GM21825 (cell line): ENCODE data around the gene ARHGAP22.
"Not testable (repeated sequence)": the region's sequence is repeated elsewhere in the genome, so short reads cannot be mapped to it uniquely, and the experiment has no call there.

Source experiments
- ATAC-seq: cut with Tn5 transposase; IDR thresholded peaks from one replicate; pipeline ENCODE4 v1.9.1; 2021; ENCODE audit warnings: mild to moderate bottlenecking, moderate library complexity; ENCODE audit not compliant: unreplicated experiment

ARHGAP22 gene, protein sequence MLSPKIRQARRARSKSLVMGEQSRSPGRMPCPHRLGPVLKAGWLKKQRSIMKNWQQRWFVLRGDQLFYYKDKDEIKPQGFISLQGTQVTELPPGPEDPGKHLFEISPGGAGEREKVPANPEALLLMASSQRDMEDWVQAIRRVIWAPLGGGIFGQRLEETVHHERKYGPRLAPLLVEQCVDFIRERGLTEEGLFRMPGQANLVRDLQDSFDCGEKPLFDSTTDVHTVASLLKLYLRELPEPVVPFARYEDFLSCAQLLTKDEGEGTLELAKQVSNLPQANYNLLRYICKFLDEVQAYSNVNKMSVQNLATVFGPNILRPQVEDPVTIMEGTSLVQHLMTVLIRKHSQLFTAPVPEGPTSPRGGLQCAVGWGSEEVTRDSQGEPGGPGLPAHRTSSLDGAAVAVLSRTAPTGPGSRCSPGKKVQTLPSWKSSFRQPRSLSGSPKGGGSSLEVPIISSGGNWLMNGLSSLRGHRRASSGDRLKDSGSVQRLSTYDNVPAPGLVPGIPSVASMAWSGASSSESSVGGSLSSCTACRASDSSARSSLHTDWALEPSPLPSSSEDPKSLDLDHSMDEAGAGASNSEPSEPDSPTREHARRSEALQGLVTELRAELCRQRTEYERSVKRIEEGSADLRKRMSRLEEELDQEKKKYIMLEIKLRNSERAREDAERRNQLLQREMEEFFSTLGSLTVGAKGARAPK

GRCh38 chr10:48604991-48605508 lies at the start of gene ARHGAP22:
ARHGAP22 (minus strand) TSS chr10:48605073; CDS start chr10:48604796, 277 bp downstream.
- no peak for ATAC-seq

DNA sequence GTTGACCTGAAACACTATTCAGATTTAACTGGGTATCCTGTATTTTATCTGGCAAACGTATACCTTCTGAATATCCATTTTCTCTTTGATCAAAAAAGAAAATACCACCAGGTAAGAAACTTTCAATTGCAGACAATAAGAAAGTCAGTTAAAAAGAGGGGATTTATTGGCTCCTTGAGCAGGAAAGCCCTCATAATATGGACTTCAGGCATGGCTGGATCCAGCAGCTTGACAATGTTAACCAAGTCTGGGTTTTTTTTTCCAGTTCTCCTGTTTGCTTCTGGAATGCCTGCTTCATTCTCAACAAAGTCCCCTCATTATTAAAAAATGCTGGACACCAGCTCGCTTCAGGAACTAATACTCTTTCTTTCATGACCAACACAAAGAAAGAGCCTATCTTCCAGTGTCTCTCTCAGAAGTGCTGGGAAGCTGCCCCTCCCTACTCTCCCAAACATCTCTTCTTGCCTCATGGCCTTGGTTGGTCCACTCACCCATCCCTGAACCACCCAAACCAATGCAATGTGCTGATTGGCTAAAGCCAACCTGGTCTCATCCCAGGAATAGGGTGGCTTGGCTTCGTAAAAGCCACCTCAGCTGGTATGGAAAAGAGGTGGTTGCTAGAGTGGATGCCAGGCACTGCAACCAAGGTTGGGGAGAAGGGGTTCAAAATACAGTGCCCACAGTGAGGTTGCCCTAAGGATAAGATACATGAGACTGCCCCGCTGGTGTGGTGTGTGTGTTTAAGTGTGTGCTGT lies 49.2 kb upstream of the ARHGAP22 start:
- ATAC-seq = no peak

GRCh38 chr10:48653347-48653746 lies 48.5 kb upstream of the ARHGAP22 start:
- no peak for ATAC-seq

DNA sequence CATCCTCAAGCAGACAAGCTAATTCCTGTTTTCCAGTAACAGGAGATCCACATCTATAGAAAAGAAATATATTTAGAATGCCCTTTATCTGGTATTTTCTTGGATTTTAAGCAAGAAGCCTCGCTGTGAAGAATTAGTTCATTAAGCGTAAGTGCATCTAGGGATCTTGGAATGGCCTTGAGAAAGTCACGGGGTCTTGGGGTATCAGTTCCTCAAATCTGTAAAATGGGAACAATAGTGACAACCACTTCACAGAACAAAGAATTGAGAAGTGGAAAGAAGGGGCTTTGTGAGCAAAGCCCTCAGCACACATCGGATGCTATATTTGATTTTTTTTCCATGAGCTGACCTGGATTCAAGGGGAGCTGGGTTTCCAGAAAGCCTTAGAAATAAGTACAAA lies 47.5 kb upstream of the ARHGAP22 start:
- ATAC-seq = no peak

DNA sequence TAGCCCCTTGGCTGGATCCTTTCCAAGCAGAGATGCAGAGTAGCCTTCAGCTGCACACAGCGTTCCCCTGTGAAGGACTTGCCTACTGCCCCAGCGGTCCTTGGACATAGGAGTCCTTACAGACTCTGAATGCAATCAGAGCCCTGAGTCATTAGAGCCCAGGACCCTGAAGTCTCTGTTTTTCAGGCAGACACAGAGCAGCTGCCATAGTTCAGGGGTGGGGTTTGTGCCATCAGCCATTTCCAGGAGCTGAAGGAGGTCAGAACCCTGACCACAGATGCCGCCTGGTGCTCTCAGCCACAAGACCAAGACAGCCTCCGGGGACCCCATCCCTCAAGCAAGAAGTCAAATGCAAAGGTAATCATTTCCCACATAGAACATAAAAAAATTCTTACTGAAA lies 47.0 kb upstream of the ARHGAP22 start:
- ATAC-seq = no peak

GRCh38 chr10:48651293-48651692 lies 46.4 kb upstream of the ARHGAP22 start:
- no peak for ATAC-seq

DNA sequence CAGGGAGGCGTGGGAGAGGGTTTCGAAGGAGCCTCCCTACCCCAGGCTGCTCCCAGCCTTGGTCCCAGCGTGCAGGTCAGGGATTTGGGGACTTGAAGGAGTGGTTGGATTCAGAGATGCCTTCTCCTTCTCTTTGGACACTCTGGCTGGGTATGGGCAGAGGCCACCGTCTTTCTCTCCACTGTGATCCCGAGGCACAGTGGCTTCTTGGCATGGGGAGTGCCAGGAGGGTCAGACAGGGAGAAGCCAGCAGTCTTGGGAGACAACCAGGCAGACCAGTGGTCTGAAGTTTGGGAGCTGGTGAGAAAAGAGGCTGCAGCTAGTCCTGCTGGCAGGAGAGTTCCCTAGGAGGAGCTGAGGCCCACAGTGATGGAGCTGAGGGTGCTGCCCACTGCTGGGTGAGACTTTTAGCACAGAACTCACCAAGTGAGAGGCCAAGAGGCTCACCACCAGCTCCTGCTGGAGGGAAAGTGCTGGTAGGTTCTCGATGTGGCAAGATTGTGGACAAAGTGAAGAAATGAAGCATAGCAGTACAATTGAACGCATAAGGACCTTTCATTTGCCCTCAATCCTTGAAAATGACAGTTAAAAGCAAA lies 44.6 kb upstream of the ARHGAP22 start:
- no peak for ATAC-seq

GRCh38 chr10:48648172-48648942 lies 43.5 kb upstream of the ARHGAP22 start:
- no peak for ATAC-seq

DNA sequence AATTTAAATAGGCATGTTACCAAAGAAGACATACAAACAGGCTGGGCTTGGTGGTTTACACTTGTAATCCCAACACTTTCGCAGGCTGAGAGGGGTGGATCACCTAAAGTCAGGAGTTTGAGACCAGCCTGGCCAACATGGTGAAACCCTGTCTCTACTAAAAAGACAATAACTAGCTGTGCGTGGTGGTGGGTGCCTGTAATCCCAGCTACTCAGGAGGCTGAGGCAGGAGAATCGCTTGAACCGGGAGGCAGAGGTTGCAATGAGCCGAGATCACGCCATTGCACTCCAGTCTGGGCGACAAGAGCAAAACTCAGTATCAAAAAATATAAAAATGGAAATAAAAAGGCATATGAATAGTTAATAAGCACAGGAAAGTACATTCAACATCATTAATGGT lies 42.2 kb upstream of the ARHGAP22 start:
- ATAC-seq = not testable (repeated sequence)

GRCh38 chr10:48645600-48645999 lies 40.7 kb upstream of the ARHGAP22 start:
- no peak for ATAC-seq

- not testable (repeated sequence) for ATAC-seq
These were observed 36.3 kb upstream of the ARHGAP22 start for GRCh38 chr10:48641099-48641690.

DNA sequence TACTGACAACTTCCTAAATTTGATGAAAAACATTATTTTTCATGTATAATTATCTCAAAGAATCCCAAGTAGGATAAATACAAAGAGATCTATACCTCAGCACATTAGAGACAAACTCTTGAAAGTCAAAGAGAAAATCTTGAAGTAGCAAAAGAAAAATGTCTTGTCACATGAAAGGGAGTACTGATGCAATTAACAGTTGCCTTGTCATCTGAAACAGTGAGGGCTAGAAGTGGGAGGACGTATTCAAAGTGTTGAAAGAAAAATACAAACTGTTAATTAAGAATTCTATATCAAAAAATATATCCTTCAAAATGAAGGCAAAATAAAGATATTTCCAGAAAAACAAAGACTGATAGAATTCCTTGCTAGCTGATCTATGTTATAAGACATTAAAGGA lies 35.5 kb upstream of the ARHGAP22 start:
- no peak for ATAC-seq

- no peak for ATAC-seq
These were observed 34.8 kb upstream of the ARHGAP22 start for GRCh38 chr10:48639632-48640031.

GRCh38 chr10:48638739-48639527 lies 34.1 kb upstream of the ARHGAP22 start:
- no peak for ATAC-seq

DNA sequence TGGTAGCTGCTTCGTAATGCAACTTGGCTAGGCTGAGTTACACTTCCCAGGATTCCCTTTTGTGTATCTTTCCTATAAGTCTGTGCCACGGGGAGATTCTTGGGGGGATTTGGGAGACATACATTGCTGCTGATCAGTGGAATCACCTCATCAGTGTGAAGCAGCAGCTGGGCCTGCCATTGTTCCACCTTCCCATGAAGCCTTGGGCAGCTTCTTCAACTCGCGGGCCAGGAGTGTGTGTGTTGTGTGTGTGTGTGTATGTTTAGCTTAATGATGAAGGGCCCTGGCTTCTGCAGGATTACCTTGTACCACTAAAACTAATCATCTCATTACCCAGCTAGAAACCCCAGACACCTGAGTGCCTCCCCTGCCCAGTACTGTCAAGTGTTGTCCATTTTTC lies 33.3 kb upstream of the ARHGAP22 start:
- ATAC-seq = no peak

DNA sequence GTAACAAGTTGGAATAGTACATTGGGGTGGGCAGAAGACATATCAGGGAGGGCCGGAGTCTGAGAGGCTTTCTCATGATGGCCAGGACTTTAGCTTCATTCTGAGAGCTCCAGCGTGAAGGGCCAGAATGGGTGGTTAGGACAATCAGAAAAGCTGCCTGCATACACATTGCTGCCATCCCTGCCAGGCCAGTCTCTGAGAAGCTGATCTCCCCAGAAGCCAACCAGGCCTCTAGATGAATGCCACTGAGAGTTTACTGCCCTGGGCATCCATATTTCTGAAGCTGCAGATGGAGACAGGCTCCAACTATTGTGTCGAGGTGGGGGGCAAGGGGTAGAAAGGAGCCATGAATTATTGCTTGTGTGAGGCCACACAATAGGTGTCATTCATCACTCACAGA lies 32.0 kb upstream of the ARHGAP22 start:
- no peak for ATAC-seq

- no peak for ATAC-seq
These were observed 31.4 kb upstream of the ARHGAP22 start for GRCh38 chr10:48636231-48636630.

DNA sequence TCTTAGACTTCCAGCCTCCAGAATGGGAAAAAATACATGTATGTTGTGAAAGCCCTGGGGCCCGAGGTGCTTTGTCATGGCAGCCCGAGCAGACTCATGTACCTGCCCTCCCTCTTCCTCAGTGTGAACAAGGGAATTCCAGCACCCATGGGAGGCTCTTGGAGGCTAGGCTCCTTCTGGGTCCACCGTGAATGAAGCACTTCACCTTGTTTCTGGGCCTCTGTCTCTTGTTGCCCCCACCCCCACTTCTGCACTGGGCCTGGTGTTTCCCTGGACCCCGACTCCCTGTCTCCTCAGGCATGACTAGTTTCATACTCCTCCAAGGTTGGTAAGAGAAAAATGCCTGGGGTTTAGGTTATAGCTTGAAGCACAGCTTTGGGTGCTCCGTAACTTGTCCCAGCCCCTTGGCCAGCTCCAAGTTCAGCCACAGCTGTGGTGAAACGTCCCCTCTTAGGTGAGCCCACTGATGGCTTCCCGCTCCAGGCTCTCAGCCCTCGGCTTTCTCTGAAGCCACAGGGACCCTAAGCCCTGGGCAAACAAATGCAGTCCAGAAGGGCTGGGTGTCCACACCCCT lies 30.2 kb upstream of the ARHGAP22 start:
- ATAC-seq = no peak
